Lung (tissue), 12 donors: Measurements from ENCODE around the gene CCDC38. TPM values are rescaled to one million over a fixed set of nuclear protein-coding genes. Genes with fewer than 3 reads are reported as not detected.

ENCODE experiments used
- ATAC-seq: fragments of 200-7000 bp; cut with Tn5 transposase; one replicate; pipeline ENCODE4 v1.9.1; 2020; ENCODE audit warnings: moderate number of reproducible peaks; ENCODE audit not compliant: insufficient read depth, low FRiP score
- DNase-seq, 3 donors: peaks; one replicate each; pipeline ENCODE4 v3.0.0-alpha.2; 2013 to 2017
- H3K27ac ChIP-seq, 2 donors: one replicate each; pipeline ENCODE4 v1.5.1; 2013; ENCODE audit warnings: mild to moderate bottlenecking in 2 of 2, moderate library complexity in 2 of 2, control low read depth in 1 of 2, inconsistent platforms in 1 of 2, low read depth in 1 of 2, low read length in 1 of 2
- H3K27me3 ChIP-seq, 3 donors: one replicate each; pipeline ENCODE4 v1.5.1; 2013; ENCODE audit warnings: low read length in 2 of 3; ENCODE audit not compliant: control insufficient read depth in 3 of 3, insufficient read depth in 3 of 3
- H3K36me3 ChIP-seq, 4 donors: one replicate each; pipeline ENCODE4 v1.5.1; 2013; ENCODE audit warnings: low read length in 4 of 4, mild to moderate bottlenecking in 1 of 4, moderate library complexity in 1 of 4; ENCODE audit not compliant: control insufficient read depth in 4 of 4, insufficient read depth in 4 of 4
- H3K4me1 ChIP-seq, 5 donors: one replicate each; pipeline ENCODE4 v1.5.1; 2013; ENCODE audit warnings: low read length in 5 of 5, mild to moderate bottlenecking in 2 of 5, moderate library complexity in 1 of 5; ENCODE audit not compliant: control insufficient read depth in 5 of 5, insufficient read depth in 5 of 5
- H3K4me3 ChIP-seq: one replicate; pipeline ENCODE4 v1.5.1; 2013; ENCODE audit warnings: mild to moderate bottlenecking, control low read depth, moderate library complexity
- H3K9ac ChIP-seq, 2 donors: one replicate each; pipeline ENCODE4 v1.5.1; 2013; ENCODE audit warnings: low read length in 2 of 2, control low read depth in 1 of 2; ENCODE audit not compliant: insufficient read depth in 1 of 2
- H3K9me3 ChIP-seq, 4 donors: one replicate each; pipeline ENCODE4 v1.5.1; 2013; ENCODE audit warnings: low read length in 3 of 4, mild to moderate bottlenecking in 1 of 4, moderate library complexity in 1 of 4; ENCODE audit not compliant: control insufficient read depth in 4 of 4, insufficient read depth in 3 of 4
- CTCF ChIP-seq: IDR thresholded peaks from 2 replicates; pipeline ENCODE4 v1.5.1; 2012; ENCODE audit warnings: mild to moderate bottlenecking; ENCODE audit errors: control extremely low read depth, extremely low read depth
- WGBS, 2 donors: extraction: QIAGEN DNeasy Blood & Tissue Kit; methylation state at CpG; one replicate each; pipeline ENCODE4 v1.1.7; 2013; 5-methylcytosine and 5-hydroxymethylcytosine counted together
- polyA plus RNA-seq, 2 donors: library from polyadenylated mRNA; stranded (reverse); fragments of 200-250 nt; gene quantifications; one replicate each; pipeline ENCODE4 v1.2.1, GENCODE V29; 2013
- total RNA-seq, 2 donors: library from RNA; depleted of rRNA in 1 of 2; stranded (reverse); fragments of >200 nt in 1 of 2; gene quantifications; one replicate each; pipeline ENCODE4 v1.2.1, GENCODE V29; 2014 to 2021
- donor health status: control.
- donor health status: control.
- donor health status: Bipolar disorder and iron deficiency.
- donor health status: healthy.
- donor health status: DM: yes; HTN: yes; CAD: no.

The CCDC38 gene
- total and polyA plus RNA-seq, 4 donors = 0.04 to 0.15 (median 0.05) TPM; not detected in 1

GRCh38 chr12:95870897-95871296 is 71.5 kb downstream of the CCDC38 start:
- DNase-seq = no peak
- peaks cover 0 to 12% (median 3%) of the 10 kb centered on the region in 4 donors for H3K36me3 ChIP-seq
- H3K4me3 ChIP-seq = no peak overlapping the region
- no peaks in the 10 kb centered on the region for H3K27me3 ChIP-seq
- H3K4me1 ChIP-seq = no peaks in the 10 kb centered on the region
- H3K9ac ChIP-seq = no peak overlapping the region
- no peaks in the 10 kb centered on the region for H3K9me3 ChIP-seq
- no peak for ATAC-seq
- WGBS, 2 donors = 93 to 96% methylated on average over 4 of the region's 4 CpGs
- no peak overlapping the region for H3K27ac ChIP-seq
- no peak for TF ChIP-seq CTCF

DNA sequence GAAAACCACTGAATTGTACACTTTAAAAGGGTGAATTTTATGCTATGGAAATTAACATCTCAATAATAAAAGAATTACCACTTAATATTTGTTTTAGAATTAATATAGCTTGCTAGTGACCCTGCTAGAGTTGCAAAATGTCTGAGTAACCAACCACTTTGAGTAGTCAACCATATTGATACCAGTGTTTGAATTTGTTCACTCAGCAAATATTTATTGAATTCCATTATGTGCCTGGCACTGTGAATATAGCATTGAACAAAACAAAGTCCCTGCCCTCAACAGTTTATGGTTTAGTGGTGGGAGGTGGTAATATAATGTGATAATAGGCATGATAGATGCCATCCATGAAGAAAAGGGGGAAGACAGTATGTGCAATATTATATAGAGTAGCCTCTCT is 79.1 kb downstream of the CCDC38 start:
- TF ChIP-seq CTCF = no peak
- DNase-seq (no peak), ATAC-seq (no peak)
- H3K27me3 ChIP-seq = no peaks in the 10 kb centered on the region
- no peak overlapping the region for H3K9ac ChIP-seq
- peaks cover 0 to 9% (median 5%) of the 10 kb centered on the region in 5 donors for H3K4me1 ChIP-seq
- H3K4me3 ChIP-seq = no peak overlapping the region
- peaks cover 6 to 31% (median 25%) of the 10 kb centered on the region in 4 donors for H3K36me3 ChIP-seq
- H3K9me3 ChIP-seq = no peaks in the 10 kb centered on the region
- H3K27ac ChIP-seq = no peak overlapping the region

GRCh38 chr12:95862038-95862437 is 80.4 kb downstream of the CCDC38 start:
- peaks cover 0 to 2% (median 0%) of the 10 kb centered on the region in 4 donors for H3K9me3 ChIP-seq
- H3K4me1 ChIP-seq = peaks cover 0 to 9% (median 6%) of the 10 kb centered on the region in 5 donors
- H3K36me3 ChIP-seq = peaks cover 6 to 31% (median 22%) of the 10 kb centered on the region in 4 donors
- no peak overlapping the region for H3K4me3 ChIP-seq
- no peak overlapping the region for H3K9ac ChIP-seq
- 96 to 98% methylated on average over 3 of the region's 3 CpGs for WGBS, 2 donors
- H3K27ac ChIP-seq = no peak overlapping the region
- TF ChIP-seq CTCF = no peak
- H3K27me3 ChIP-seq = no peaks in the 10 kb centered on the region
- no peak for ATAC-seq
- no peak for DNase-seq
